ENCODE measurements around the gene VAV3. TPM values are rescaled to one million over a fixed set of nuclear protein-coding genes. Genes with fewer than 3 reads are reported as not detected.
"Not testable (repeated sequence)": the region's sequence is repeated elsewhere in the genome, so short reads cannot be mapped to it uniquely, and the experiment has no call there.

The VAV3 gene
- total RNA-seq, 1 donor from 2014 or later = 1.9 TPM

- intact Hi-C loops (cut with DNase I) = no loop called here
- DNase-seq (ENCODE audit: low spot score) = no peak
Observed at GRCh38 chr1:107896936-107897335, 68.0 kb downstream of the VAV3 start.

DNA sequence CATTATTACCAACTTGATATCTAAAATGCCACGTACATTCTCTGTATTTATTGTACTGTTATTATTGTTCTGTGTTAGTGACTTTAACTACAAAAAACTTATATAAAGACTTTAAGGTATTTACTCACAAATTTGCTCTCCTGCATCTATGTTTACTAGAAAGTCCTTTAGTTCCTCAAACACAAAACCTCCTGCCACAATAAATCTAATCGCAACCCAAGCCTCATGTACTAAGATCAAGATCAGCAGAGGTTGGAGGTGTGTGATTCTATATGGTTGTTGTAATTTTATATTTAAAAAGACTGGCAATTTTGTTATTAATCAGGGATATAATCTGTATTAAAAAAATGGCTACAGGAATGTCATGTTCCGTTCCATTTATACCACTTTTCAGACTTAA is 68.6 kb downstream of the VAV3 start:
- no peak for DNase-seq (ENCODE audit: low spot score)
- intact Hi-C loops (cut with DNase I) = no loop called here

- no peak for DNase-seq (ENCODE audit: low spot score)
- intact Hi-C loops (cut with DNase I) = no loop called here
Observed at GRCh38 chr1:107895403-107896191, 69.4 kb downstream of the VAV3 start.

DNA sequence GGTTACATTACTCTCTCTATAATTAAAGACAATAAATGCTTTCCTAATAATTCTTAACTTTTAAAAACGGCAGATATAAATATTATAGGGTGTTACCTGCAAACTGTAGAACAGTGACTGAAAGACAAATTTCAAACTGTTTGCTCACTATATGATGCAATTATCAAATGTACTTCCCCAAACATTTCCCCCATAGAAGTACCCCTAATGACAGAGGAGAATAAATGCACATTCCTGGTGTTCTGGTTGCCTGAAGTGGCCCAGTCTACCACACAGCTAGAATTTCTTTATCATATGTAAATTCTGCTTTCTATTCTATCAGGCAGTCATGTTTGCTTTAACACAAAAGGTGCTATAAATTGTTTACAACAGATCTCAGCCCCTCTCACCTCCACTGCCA is 70.4 kb downstream of the VAV3 start:
- intact Hi-C loops (cut with DNase I) = no loop called here
- DNase-seq (ENCODE audit: low spot score) = no peak

GRCh38 chr1:107893350-107893749 is 71.6 kb downstream of the VAV3 start:
- intact Hi-C loops (cut with DNase I); DNase-seq (ENCODE audit: low spot score): not testable (repeated sequence)

DNA sequence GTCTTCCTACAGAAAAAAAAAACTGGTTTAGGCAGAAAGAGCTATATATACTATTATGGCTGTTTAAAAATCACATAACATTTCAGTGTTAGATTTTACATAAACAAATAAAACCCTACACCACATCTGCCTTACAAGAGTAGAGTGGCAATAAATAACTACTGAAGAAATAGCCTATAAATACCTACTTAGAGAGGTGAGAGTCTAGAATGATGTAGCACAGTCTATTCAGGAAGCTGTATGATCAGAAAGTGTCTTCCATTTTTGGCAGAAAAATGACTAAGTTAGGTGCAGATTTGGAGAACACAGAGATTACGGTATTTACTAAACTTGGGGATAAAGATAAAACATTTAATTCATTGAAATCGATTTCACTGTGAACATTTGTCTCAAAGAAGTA is 75.5 kb downstream of the VAV3 start:
- intact Hi-C loops (cut with DNase I) = no loop called here
- no peak for DNase-seq (ENCODE audit: low spot score)

GRCh38 chr1:107883562-107883961 is 81.4 kb downstream of the VAV3 start:
- intact Hi-C loops (cut with DNase I) = no loop called here

DNA sequence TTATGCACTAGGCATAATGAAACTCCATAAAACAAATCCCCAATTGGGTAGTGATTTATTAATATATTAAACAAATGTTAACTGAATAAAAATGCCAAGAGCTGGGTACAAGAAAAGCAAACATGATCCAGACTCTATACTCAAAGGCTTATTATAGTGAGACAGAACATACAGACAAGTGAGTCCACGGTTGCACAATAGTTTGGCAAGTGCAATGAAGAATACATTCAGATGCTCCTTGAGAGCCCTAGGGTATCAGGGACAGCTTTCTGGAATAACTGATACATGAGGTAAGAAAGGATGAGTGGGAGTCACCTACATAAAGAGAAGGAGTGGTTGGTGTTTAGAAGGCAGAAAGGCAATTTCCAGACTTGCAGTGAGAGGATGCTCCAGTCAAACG is 85.1 kb downstream of the VAV3 start:
- intact Hi-C loops (cut with DNase I) = no loop called here
- DNase-seq (ENCODE audit: low spot score) = no peak

More at GRCh38 chr1:107883562-107883961, 81.4 kb downstream of the VAV3 start:
- no peak for DNase-seq (ENCODE audit: low spot score)

DNA sequence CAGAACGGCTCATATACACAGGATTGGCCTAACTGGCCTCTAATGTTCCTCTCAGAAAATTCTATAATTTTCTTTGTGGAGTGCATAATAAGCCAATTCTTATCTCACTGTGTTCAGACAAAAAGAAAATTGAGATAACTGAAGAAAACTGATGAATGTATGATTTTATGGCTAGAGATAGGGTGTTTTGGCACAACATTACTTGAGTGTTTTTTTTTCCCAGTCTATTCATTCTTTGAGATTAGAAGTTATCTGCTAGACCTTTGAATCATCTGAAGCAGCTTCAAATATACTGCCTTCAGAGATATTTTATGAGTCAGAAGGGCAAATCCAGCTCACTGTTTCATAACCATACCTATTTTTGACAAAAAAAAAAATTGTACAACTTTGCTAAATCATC is 85.6 kb downstream of the VAV3 start:
- DNase-seq (ENCODE audit: low spot score) = no peak
- intact Hi-C loops (cut with DNase I) = no loop called here

- DNase-seq (ENCODE audit: low spot score) = no peak
- intact Hi-C loops (cut with DNase I) = no loop called here
Observed at GRCh38 chr1:107877745-107878144, 87.2 kb downstream of the VAV3 start.

GRCh38 chr1:107877092-107877491 is 87.9 kb downstream of the VAV3 start:
- intact Hi-C loops (cut with DNase I) = no loop called here
- no peak for DNase-seq (ENCODE audit: low spot score)

DNA sequence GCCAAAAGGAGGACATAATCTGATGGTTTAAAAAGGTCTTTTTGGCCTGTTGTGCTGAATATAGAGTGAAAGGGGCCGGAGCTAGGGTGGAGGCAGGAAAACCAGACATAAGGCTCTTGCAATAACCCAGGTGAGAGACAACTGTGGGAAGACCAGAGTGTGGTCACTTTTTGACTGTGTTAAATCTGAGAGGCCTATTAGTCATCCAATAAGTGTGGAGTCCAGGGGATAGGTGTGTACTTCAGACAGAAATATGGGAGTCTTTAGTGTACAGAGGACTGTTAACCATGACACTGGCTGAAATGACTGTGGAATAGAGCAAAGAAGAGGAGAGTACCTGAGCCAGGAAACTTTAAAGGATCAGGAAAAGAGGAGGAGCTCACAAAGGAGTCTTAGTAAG is 89.3 kb downstream of the VAV3 start:
- intact Hi-C loops (cut with DNase I) = no loop called here
- no peak for DNase-seq (ENCODE audit: low spot score)

- DNase-seq (ENCODE audit: low spot score) = no peak
- intact Hi-C loops (cut with DNase I) = no loop called here
Observed at GRCh38 chr1:107874221-107874620, 90.8 kb downstream of the VAV3 start.

GRCh38 chr1:107871687-107872395 is 93.1 kb downstream of the VAV3 start:
- DNase-seq (ENCODE audit: low spot score) = no peak
- intact Hi-C loops (cut with DNase I) = no loop called here

GRCh38 chr1:107871259-107871658 is 93.7 kb downstream of the VAV3 start:
- intact Hi-C loops (cut with DNase I) = no loop called here
- DNase-seq (ENCODE audit: low spot score) = no peak

DNA sequence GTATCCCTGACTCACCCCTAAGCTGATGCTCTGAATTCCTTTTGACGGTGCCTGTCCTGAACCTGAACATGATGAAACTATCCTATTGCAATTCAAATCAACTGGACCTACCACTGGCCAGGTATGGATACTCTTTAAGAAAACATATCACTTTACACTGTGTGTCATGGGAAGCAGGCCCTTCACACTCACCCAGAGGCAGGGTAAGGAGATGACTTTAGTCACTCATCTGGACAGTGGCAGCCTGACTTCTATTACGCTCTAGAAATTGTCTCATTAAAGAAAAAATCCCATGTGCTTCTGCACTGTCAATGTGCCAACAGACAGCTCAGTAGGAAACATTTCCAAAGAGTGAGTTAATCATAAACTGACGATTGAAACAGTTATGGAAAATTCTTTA is 94.3 kb downstream of the VAV3 start:
- no peak for DNase-seq (ENCODE audit: low spot score)
- intact Hi-C loops (cut with DNase I) = no loop called here

DNA sequence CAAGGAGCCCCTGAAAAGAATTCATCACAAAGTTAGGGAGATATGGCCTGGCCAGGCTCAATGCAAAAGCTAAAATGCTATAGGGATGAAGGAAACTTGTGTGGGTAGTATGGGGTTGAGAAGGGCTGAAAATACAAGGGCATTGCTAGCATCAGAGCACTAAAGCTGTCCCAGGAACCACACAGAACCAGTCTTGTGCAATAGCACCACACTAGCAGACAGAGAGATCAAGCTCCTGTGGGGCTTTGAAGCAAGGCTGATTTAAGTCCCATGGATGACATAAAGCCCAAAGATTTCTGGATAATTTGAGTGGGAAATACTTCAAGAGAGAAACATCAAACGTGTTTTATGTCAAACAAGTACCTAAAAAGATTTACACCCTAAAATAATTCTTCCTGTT is 97.1 kb downstream of the VAV3 start:
- intact Hi-C loops (cut with DNase I) = no loop called here
- no peak for DNase-seq (ENCODE audit: low spot score)

DNA sequence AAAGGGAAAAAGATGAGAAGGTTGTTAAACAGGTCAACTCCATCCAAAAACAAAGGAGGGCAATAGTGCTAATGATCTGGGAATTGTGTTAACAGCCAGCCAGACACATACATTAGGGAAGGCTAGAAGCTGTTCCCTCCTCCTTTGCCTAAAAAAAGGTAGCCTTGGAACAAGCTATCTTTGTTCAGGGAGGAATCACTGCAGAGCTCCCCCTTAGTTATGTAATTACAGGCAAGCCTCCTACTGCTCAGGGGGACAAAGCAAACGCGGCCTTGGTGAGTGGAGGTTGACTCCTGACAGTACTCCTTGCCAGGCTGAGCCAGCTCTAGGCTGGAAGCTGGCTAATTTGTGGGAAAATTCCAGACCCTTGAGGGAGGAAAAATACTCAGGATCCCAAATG is 97.6 kb downstream of the VAV3 start:
- intact Hi-C loops (cut with DNase I) = no loop called here
- DNase-seq (ENCODE audit: low spot score) = no peak

DNA sequence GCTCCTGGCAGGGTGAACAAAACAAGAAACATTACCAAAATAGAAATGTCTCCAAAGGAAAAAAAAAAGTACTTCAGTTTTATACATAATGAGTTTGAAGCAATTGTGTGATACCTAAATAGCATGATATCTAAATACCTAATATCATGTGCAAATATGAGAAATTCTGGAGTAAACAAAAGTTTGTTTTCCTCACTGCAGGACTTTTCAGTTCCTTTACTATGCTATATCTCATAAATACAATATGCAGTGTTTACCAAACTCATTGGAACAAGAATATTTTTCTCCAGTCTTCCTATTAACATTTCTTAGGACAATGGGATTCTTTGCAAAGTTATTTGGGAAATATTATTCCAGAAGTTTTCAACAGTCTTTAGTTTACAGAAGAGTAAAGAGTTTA is 98.1 kb downstream of the VAV3 start:
- no peak for DNase-seq (ENCODE audit: low spot score)
- intact Hi-C loops (cut with DNase I) = no loop called here

DNA sequence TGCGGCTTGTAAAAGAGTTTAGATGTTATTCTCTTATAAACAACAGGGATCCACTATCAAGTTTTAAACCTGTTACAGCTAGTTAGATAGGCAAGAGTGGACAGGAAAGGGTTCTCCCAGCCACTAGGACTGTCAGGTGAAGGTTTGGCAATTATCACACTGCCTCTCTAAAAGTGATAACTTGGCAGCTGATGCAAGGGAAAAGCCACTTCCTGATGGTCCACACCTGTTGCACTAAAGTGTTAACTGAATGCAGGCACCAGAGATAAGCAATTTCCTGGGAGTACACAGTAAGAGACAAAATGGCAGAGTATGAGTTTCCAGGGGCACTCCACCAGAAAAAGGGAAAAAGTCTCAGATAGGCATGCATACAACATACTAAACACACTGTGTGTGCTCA is 99.4 kb downstream of the VAV3 start:
- intact Hi-C loops (cut with DNase I) = no loop called here
- DNase-seq (ENCODE audit: low spot score) = no peak

DNA sequence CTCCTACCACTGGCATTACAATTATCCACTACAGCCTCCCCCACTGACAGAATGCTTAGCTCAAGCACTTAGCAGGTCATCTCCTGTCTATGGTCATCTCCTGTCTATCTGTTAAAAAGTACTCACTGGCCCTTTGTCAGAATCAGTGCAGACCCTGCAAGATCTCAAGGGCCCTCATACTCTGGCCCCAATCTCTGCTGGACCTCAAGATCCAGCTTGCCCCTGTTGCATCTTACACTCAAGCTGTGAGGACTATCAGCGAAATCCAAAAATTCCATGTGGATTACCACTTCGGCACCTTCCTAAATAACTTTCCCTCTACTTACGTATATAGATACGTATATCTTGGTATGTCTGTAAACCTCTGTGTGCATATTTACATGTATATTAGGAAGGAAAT is 101.6 kb downstream of the VAV3 start:
- DNase-seq (ENCODE audit: low spot score) = no peak
- intact Hi-C loops (cut with DNase I) = no loop called here
